ENCODE measurements around the gene PRF1.

PRF1 gene

GRCh38 chr10:70571636-70572439, 30.7 kb downstream of the PRF1 start:
- no peak overlapping the region for H3K4me3 ChIP-seq (ENCODE audit: low read depth, low read length)
- TF ChIP-seq CTCF (IDR thresholded peaks at IDR 0.05; ENCODE audit: insufficient read depth, low read depth, low read length, missing control alignments), result no peak
- no peak for DNase-seq (ENCODE audit: low read depth)

- DNase-seq (ENCODE audit: low read depth), result no peak
- no peak overlapping the region for H3K4me3 ChIP-seq (ENCODE audit: low read depth, low read length)
- no peak for TF ChIP-seq CTCF (IDR thresholded peaks at IDR 0.05; ENCODE audit: insufficient read depth, low read depth, low read length, missing control alignments)
These were observed 31.3 kb downstream of the PRF1 start for GRCh38 chr10:70571236-70571635.

- no peak for DNase-seq (ENCODE audit: low read depth)
- no peak overlapping the region for H3K4me3 ChIP-seq (ENCODE audit: low read depth, low read length)
- TF ChIP-seq CTCF (IDR thresholded peaks at IDR 0.05; ENCODE audit: insufficient read depth, low read depth, low read length, missing control alignments), result no peak
These were observed 33.6 kb downstream of the PRF1 start for GRCh38 chr10:70568781-70569495.

GRCh38 chr10:70568113-70568512, 34.4 kb downstream of the PRF1 start:
- no peak overlapping the region for H3K4me3 ChIP-seq (ENCODE audit: low read depth, low read length)
- DNase-seq (ENCODE audit: low read depth), result no peak
- TF ChIP-seq CTCF (IDR thresholded peaks at IDR 0.05; ENCODE audit: insufficient read depth, low read depth, low read length, missing control alignments), result no peak

- no peak for DNase-seq (ENCODE audit: low read depth)
- H3K4me3 ChIP-seq (ENCODE audit: low read depth, low read length), result no peak overlapping the region
- no peak for TF ChIP-seq CTCF (IDR thresholded peaks at IDR 0.05; ENCODE audit: insufficient read depth, low read depth, low read length, missing control alignments)
These were observed 34.9 kb downstream of the PRF1 start for GRCh38 chr10:70567603-70568002.

- no peak for DNase-seq (ENCODE audit: low read depth)
- no peak for TF ChIP-seq CTCF (IDR thresholded peaks at IDR 0.05; ENCODE audit: insufficient read depth, low read depth, low read length, missing control alignments)
- no peak overlapping the region for H3K4me3 ChIP-seq (ENCODE audit: low read depth, low read length)
These were observed 35.8 kb downstream of the PRF1 start for GRCh38 chr10:70566515-70567290.
